LNCAP (cell line): ENCODE results near the gene CCDC57.

ENCODE experiments used
- TF ChIP-seq, protein P1 (sequence below): fragments of 450-650 bp; IDR thresholded peaks from 2 replicates; pipeline ENCODE4 v1.5.1; 2017; ENCODE audit warnings: mild to moderate bottlenecking

The CCDC57 gene

DNA sequence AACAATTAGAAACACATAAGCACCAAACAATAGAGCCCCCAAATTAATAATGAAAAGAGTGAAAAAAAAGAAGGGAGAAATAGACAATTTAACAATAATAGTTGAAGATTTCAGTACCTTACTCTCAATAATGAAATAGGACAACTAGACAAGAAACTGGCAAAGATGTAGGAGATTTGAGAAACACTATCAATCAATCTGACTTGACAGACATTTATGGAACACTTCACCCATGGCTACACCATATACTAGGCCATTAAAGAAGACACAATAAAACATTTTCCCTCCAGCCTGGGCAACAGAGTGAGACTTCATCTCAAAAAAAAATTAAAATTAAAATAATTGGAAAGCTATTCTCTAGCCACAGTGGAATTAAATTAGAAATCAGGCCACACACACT, 142.0 kb downstream of the CCDC57 start:
- TF ChIP-seq, protein P1, sequence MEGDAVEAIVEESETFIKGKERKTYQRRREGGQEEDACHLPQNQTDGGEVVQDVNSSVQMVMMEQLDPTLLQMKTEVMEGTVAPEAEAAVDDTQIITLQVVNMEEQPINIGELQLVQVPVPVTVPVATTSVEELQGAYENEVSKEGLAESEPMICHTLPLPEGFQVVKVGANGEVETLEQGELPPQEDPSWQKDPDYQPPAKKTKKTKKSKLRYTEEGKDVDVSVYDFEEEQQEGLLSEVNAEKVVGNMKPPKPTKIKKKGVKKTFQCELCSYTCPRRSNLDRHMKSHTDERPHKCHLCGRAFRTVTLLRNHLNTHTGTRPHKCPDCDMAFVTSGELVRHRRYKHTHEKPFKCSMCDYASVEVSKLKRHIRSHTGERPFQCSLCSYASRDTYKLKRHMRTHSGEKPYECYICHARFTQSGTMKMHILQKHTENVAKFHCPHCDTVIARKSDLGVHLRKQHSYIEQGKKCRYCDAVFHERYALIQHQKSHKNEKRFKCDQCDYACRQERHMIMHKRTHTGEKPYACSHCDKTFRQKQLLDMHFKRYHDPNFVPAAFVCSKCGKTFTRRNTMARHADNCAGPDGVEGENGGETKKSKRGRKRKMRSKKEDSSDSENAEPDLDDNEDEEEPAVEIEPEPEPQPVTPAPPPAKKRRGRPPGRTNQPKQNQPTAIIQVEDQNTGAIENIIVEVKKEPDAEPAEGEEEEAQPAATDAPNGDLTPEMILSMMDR: no peak

DNA sequence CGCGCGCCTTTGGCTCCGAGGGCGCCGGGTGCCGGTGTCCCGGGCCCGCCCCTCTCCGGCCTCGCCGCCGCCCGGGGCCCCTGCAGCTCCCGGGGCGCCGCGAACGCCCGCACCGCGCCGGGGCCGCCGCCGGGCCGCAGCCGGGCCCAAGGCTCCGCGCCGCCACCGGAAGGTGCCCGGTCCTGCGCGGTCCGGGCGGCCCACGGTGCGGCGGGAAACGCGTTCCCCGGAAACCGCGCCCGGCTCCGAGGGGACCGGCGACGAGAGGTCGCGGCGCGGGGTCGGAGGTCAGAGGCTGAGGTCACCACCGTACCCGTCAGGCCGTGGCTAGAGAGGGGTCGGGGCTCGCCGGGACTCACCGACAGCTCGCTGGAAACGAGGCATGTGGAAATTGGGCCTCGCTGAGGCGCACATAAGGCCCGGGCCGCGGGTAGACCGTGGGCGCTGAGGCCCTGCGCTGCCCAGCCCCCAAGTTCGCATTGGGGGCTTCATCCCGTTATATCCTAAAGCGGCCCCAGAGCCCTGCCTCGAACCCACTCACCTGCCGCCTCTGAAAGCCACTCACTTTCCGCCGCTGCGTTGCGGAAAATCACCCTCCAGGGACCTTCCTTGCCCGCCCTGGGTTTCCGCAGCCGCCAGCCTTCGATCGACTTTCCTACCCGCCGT, 146.9 kb downstream of the CCDC57 start, which contains the start of gene DUS1L:
DUS1L (minus strand) TSS at position 167 of the 666 bp plus-strand sequence. CDS start 745 bp downstream, outside the sequence.
- TF ChIP-seq, protein P1: no peak

DNA sequence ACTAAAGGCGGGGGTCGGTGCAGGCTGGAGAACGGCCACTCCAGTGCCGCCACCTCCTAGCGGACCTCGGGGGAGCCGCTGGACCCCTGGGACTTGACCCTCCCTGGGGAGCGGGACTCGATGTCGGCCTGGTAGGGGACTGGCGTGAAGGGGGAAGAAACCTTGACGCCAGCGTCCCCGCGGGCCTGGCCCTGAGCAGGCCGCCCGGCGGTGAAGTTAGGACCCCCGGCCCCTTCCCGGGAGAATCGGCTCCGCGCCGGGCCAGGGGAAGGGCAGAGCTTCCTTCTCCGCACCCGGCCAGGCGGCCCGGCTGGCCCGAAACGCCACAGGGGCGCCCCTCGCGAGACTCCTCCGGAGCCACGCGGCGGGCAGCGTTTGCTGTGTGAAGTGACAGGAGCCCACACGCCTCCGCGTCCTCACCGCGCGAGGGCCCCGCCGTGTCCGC, 147.4 kb downstream of the CCDC57 start:
- TF ChIP-seq, protein P1: no peak

DNA sequence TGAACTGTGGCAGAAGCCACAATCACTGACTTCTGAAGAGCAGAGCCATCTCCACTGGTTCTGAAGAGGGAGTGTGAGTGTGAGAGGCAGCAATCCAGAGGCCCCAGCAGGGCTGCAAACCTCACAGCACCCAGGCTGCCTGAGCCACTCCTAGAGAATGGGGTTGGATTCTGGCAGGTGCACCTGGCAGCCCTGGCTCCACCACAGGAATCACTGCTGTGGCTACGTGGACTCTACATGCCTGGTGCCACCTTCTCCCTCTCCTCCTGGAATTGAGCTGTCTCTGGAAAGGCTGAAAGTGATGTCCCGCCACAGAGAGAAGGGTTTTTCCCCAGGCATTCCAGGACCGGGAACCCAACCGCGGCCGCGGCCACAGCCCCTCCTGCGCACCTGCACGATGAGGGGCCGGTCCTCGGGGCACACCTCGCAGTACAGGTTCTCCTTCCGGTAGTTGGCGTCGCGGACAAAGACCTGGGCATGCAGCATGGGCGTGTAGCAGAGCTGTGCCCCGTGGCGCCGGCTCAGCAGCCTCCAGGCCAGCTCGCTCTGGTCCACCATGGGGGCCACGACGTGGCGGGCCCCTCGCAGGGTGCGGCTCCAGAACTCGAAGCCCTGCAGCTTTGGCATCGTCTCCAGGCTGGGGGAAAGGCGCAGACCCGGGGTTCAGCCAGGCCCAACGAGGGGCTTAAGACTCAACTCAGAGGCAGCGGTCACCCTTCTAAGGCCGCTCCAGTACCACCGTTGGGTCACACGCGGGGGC, 148.0 kb downstream of the CCDC57 start:
- TF ChIP-seq, protein P1: no peak

DNA sequence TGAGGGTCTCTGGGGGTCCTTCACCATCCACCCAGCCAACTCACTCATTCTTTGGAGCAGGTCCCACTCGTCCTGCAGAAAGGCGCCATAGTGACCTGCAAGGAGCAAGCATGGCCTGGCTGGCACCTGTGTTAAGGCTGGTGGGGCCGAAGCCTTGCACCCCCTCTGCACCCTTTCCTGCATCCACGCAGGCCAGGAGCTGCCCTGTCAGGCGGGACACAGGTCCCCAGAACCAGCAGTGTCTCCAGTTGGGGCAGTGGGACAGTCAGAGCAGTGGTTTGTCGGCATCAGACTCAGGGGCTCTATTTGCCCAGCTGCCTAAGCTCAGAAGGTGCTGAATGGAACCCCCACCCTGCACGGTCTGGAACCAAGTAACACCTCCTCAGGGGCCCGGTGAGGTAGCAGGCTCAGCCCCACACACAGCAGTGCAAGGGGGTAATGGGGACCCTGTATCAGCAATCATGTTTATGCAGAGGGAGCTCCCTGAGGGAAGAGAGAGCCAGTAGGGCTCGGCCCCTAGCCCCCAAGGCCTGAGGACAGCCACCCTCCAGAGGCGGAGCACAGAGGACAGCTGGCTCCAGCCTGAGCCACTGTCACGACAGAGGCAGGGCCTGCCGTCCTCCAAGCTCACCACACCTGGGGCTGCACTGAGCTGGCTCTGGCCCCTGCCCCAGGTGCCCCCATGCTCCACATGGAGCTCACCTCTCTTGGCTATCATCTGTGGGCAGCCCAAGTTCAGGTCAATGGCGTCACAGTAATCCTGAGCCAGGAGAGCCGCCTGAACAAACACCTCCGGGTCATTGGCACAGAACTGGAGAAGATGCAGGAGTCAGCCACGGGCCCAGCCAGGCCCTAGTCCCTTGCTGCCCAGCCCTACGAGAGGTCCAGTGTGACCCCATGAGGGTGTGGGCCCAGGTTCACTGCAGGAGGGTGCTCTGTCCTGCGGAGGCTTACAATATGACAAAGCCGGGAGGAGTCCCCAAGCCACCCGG, 148.9 kb downstream of the CCDC57 start:
- TF ChIP-seq, protein P1: no peak

DNA sequence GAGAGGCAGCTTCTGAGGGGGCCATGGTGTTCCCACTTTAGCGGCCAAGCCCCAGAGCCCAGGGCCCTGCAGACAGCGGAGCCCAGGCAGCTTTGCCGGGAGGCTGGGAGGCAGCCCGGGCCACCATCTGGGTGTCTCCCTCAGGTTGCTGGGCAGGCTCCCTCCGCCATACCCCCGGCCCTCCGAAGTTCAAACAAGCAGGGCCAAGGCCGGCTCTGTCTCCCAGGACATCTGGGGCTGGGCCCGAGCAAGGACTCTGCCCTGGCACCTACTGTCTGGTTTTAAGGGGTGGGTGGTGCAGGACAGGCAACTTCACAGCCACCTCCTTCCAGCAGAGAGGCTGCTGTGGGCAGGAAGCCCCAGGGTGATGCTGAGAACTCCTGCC, 149.7 kb downstream of the CCDC57 start:
- TF ChIP-seq, protein P1: no peak
